HG03159 (cell line): ENCODE results near the gene CST7.

ENCODE experiments used
- ATAC-seq: cut with Tn5 transposase; IDR thresholded peaks from one replicate; pipeline ENCODE4 v1.9.1; 2021; ENCODE audit warnings: mild to moderate bottlenecking, moderate library complexity; ENCODE audit not compliant: unreplicated experiment

The CST7 gene

DNA sequence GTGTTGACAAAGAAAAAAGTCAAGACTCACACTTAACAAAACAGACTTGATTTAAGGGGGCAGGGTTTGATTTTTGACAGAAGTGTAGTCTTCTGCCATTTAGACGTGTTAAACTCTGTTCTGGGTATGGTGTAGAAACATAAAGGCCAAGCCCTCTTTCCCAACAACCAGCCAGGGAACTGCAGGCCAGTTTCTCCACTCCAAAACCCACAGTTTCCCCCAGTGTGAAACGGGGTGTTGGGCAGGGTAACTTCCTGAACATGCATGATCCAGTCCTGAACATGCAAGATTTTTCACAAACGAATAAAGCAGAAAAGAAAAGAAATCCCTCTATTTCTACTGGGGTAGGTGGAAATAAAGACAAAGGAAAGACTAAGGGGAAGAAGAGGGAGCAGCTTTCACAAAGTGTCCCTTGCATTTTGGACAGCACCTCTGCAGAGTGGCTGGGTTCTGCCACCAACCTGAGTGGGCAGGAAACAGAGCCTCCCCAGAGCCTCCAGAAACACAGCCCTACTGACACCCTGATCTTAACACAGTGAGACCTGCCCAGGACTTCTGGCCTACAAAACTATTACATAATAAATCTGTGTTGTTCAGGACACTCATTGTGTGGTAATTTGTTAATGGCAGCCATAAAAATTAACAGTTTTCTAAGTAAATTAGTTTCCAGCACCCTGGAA lies 36.0 kb downstream of the CST7 start:
- no peak for ATAC-seq

- ATAC-seq: no peak
Observed at GRCh38 chr20:24985802-24986201, 36.7 kb downstream of the CST7 start.

DNA sequence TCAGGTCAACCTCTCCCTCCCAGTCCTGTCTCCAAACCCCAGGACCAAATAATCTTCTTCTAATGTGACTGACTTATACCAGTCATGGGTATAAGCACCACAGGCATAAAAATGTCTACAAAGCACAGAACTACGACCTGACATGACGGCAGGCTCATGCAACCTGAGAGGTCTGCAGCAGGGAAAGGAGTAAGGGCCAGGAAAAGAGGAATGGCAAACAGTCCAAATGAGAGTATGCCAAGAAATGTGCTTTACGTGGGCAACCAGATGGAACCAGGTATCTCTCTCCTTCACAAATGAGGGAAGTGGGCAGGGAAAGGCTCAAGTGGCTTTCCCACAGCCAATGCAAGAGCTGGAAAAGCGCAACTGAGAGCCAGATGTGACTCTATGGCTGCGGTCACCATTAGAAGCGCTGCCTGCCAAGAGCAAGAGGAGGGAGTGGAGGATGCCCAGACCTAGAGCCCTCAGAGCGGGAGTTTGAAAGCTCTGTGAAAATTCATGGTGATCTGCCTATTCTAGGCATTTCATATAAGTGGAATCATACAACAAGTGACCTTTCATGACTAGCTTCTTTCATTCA lies 37.5 kb downstream of the CST7 start:
- no peak for ATAC-seq

DNA sequence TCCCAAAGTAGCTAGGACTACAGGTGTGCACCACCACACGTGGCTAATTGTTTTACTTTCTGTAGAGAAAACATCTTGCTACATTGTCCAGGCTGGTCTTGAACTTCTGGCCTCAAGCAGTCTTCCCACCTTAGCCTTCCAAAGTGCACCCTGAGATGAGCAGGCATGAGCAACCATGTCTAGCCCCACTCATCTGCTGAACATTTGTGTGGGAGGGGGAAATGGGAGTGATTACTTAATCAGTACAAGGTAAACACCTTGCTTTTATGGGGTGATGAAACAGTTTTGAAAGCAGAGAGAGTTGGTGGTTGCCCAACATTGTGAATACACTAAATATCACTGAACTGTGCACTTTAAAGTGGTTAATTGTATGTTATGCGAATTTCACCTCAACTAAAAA lies 38.2 kb downstream of the CST7 start:
- no peak for ATAC-seq

DNA sequence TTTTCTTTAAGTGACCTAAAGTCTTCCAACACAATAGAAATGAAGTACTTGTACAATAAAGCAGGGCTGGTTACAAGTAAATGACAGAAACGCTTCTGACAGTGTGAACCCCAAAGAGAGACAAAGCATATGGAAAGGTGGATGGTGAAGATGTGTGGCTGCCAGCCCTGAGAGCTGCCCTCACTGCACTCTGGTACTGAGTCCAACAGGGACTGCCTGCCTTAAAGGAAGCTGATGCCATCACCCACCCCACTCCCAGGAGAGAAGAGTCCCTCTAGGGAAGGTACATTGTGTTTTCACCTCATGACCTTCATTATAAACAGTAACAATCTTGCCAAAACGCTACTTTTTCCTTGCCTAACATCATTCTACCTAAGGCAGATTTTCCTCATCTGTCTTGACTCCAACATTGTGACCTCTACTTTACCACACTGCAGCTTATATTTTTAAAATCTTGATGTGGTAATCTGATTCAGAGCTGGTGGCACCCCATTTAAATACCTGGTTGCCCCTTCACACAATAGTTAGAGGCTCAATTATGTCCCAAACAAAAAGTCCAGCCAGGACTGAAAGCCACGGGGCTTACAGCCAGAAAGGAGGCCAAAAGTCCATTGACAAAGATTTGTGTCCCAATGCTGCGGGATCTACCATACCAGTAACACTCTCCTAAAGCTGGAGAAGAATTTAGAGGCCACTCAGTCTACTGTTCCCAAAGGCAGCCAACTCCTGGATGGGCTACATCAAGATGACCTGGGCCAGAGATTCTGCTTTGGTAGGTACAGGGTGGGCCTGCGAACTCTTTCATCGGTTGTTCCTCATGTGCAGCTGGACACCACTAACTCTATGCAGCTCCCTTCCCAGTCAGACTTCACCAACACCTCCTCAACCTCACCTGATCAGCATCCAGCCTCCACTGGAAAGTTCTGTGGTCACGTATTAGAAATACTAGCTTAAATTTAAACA lies 39.1 kb downstream of the CST7 start:
- ATAC-seq: no peak

- no peak for ATAC-seq
Observed at GRCh38 chr20:24989162-24989561, 40.1 kb downstream of the CST7 start.

GRCh38 chr20:24990810-24991252 lies 41.8 kb downstream of the CST7 start:
- ATAC-seq: no peak

DNA sequence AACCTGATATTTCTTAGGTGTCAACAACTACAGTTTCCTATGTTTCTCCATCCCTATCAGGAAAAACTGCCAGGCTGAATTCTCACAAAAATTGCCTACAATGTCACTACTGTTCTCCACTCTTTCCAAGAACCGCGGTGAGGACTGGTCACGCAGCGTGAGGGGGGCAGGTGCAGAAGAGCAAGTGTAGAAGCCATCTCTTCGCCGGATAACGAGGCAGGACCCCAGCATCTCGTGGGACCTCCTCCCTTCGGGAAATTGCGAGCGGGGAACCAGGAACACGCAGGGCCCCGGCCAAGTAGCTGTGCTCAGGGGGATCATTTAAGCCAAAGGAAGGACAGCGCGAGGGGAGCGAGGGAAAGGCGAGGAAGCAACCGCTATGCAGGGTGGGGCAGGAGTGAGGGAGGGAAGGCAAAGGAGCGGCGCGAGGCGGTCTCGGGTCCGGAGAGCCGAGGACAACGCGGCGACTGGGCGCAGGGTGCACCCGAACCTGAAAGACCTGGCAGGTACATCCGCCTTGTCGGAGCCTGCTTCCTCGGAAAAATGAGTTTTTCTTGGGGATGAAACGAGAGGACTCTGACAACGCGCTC lies 42.9 kb downstream of the CST7 start:
- peak; percentile 20 for ATAC-seq

GRCh38 chr20:24992487-24993205 lies 43.6 kb downstream of the CST7 start, which contains the start of gene APMAP:
TSS of gene APMAP (minus strand) at chr20:24992751. CDS start at chr20:24992688, 63 bp downstream.
- ATAC-seq: peak; percentile 95

DNA sequence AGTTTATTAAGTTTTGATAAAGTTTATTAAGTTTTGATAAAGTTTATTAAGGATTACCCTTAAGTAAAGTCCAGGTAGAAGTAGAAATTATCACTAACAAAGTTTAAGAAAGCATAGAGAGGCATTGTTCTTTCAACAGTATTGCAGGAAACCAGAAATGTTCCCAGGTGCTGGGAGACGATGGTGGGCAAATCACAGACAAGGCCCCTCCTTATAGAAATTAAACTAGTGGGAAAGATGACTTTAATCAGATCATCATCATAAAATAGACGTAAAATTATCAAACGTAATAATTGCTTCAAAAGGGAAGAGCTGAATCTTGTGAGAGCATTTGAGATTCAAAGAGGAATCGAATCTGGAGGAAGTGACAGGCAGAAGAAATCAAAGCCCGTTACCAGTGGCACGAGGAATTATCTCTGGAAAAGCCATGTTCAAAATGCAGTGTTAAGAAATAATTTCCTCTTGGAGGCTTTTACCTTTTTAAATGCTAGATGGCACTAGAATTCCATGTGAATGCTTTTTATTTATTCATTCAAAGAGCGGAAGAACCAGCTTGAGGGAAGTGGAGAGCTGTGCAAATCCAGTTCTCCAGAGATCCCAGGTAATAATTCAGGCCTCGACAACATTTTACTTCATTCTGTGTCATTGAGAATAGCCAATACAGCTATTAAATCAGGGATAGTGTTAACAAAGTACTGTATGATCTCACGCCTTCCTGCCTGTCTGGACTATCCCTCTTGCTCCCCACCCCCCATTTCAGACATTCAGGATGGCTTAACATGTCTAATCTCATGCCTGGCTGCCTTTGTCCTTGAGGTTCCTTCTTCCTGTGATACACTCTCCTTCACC lies 44.5 kb downstream of the CST7 start:
- no peak for ATAC-seq

DNA sequence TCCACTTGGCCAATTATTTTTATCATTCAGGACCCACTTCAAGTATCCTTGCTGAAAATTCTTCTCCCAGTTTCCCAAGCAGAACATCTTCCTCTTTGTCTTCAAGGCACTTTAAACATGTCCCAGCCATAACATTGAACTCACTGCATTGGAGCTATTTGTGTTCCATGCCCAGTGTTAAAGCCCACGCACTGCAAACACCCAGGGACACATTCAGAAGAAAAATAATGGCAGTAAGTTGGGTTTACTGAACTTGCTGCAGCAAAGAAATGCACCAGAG lies 45.1 kb downstream of the CST7 start:
- no peak for ATAC-seq

DNA sequence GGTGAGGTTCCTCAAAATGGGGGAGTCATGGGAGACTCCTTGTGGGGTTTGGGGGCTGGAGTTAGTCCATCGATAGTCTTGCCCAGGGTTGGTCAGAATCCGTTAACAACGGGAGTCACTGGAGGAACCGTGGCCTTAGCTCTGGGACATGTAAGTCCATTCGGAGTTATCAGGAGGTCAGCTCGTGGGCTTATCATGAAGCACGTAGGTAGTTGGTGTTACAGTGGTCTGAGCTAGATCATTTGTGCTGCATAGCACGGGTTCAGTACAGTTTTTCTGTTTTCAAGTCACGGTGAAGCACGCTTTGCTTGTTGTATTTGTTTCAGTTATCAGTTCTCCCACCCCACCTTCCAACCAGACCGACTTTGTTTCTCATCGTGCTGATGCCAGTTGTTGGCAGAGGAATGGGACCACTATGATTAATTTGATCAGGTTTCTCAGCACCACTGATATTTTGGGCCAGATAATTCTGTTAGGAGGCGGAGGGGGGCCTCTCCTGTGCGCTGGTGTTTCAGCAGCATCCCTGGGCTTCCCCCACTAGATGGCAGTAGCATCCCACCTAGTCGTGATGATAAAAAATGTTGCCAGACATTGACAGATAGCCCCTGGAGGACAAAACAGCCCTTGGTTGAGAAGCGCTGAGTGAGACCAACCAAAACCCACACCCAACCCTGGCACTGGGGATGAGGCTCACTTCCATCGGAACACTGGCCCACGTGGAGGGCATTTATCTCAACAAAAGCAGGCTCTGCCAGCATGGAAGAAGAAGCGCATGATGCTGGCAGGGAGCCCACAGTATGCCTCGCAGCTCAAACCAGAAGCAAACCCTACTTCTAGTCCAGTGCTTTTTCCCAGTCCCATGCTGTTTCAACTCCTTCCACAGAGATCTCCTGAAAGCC lies 45.6 kb downstream of the CST7 start:
- ATAC-seq: no peak

DNA sequence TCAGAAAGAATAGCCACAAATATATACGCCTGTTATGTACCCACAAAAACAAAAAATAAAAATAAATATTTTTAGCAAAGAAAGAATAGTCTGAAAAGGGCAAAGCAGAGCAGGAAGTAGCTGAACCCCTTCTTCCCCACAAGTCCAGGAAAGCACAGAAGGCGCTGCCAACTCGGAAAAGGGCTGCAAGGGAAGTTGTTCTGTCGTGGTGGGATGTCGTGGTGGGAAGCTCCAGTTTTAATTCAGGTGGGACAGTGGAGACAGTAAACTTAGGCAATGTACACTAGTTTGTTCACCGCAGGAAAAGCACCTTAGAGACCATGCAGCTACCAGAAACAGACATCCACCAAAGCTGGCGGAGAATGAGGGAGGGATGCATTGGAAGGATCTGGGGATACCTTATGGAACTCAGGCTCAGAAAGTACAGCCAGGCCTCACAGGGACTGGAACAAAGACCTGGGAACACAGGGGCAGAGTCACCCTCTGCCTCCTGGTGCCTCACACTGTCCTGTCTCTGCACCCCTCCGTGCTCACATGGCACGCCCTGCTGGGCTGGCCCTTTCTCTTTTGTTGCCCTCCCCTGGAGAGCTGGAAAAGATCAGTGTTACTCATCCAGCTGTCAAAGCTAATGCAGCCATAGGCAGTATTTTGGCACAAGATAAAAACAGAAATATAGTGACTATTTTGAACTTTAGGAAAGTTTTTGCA lies 46.8 kb downstream of the CST7 start:
- ATAC-seq: no peak

GRCh38 chr20:24996449-24997377 lies 47.6 kb downstream of the CST7 start:
- ATAC-seq: no peak

DNA sequence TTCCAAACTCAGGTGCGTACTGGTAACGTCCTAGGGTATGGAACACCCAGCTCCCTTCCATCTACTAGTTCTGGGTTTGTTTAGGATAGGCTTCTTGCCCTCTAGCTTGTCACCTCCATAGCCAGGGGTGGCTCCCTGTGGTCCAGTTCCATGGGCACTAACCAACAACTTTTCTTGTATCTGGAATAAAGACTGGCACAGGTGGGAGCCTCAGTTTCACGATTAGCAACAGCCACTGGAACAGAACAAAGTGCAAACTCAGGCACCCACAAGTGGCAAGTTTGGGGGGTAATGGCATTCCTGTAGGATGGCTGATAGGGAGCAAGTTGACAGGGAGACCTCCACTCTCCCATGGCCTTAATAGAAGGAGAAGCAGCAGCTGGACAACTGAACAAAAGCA lies 49.1 kb downstream of the CST7 start:
- ATAC-seq: no peak

DNA sequence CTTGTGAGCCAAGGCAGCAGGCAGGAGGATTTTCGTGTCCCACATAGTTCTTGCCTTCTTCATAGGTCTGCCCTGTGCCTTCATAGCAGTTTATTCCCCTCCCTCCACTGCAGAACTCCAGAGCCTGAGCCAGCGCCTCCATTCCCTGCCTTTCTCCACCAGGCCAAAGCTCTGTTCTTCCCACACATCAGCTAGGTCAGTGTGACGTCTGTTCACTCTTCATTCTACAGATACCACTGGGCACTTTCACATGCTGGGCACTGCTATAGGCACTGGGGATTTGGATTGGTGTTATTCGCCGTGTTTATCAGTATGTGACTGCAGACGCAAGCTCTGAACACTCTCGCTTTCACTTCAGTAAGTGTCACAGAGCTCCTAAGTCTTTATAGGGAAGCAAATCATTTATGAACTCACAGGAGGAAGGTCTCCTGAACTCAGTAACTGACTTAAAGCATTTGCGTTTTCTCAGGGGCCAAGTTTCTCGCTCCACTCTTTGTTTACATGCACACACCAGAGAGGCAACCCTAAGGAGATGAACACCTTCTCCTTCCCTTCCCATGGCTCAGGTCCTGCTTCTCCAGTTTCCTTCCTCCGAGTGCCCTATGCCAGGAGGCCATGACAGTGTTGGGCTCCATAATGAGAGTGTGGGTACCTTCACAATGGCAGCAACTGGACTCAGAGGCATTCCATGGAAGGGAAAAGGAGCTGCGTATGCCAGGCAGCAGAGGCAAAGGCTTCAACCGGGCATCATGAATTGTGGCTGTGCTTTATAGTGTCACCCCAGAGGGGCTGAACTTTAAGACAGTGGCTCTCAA lies 49.8 kb downstream of the CST7 start:
- ATAC-seq: no peak
